Vagina (tissue), 2 donors: ENCODE measurements around the gene ENTPD2.

Experiments
- CTCF ChIP-seq, 3 experiments: fragments of 450-650 bp in 2 of 3; fragments of 200-600 bp in 1 of 3; sonication (generic) in 1 of 3; IDR thresholded peaks; one replicate each; pipeline ENCODE4 v1.5.1; 2017 to 2019; ENCODE audit warnings: antibody characterized with exemption in 3 of 3, mild to moderate bottlenecking in 2 of 3, moderate library complexity in 2 of 3
- POLR2A ChIP-seq, 2 donors: fragments of 450-650 bp; IDR thresholded peaks; one replicate each; pipeline ENCODE4 v1.6.1; 2017; ENCODE audit warnings: antibody characterized with exemption in 2 of 2, mild to moderate bottlenecking in 2 of 2, moderate library complexity in 2 of 2
- POLR2AphosphoS5 ChIP-seq, 2 donors: sonication (generic); formaldehyde crosslinking; IDR thresholded peaks; one replicate each; pipeline ENCODE4 v1.9.0; 2017; ENCODE audit warnings: antibody characterized with exemption in 2 of 2, mild to moderate bottlenecking in 2 of 2, low read depth in 1 of 2; ENCODE audit not compliant: insufficient read depth in 1 of 2

DNA sequence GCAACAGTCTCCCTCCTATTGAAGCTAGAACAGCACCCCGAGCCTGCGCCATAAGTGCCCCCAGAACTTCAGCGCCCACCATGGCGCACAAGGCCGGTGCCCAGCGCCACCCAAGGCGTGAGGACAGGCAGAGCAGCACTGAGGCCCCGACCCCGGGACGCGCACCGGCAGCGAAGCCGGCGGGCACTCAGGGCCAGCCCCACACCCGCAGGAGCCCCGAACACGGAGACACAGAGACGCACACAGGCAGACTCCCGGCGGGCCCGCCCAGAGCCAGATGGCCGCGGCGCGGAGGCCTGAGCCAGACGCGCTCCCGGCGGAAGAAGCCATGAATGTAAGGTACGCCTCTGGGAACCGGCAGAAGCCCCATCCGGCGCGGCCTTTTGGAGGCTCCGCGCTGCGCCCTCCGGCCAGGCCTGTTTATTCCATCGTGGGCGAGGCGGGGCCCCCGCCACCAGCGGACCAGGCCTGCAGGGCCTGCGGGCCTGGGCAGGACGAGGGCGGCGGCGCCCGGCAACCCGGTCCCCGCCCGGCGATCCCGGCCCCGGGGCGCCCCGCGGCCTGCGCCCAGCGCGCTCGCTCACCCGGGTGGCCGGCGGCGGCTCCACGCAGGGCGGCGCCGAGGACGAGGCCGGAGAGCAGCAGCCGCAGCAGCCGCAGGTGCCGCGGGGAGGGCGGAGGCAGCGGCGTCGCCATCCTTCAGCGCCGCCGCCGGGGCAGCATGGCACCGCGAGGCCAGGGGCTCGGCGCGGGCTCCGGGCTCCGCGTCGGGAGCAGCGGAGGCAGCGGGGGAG is 8.4 kb downstream of the ENTPD2 start:
- TF ChIP-seq POLR2AphosphoS5 (IDR thresholded peaks at IDR 0.05; ENCODE audit: insufficient read depth in 1 of 2, low read depth in 1 of 2) (no peak), CTCF (IDR thresholded peaks at IDR 0.05) (no peak), POLR2A (IDR thresholded peaks at IDR 0.05) (no peak)
